ENCODE results near the gene CLINT1.

The CLINT1 gene

GRCh38 chr5:157750320-157750719 is 108.6 kb downstream of the CLINT1 start:
- TF ChIP-seq, protein P1, sequence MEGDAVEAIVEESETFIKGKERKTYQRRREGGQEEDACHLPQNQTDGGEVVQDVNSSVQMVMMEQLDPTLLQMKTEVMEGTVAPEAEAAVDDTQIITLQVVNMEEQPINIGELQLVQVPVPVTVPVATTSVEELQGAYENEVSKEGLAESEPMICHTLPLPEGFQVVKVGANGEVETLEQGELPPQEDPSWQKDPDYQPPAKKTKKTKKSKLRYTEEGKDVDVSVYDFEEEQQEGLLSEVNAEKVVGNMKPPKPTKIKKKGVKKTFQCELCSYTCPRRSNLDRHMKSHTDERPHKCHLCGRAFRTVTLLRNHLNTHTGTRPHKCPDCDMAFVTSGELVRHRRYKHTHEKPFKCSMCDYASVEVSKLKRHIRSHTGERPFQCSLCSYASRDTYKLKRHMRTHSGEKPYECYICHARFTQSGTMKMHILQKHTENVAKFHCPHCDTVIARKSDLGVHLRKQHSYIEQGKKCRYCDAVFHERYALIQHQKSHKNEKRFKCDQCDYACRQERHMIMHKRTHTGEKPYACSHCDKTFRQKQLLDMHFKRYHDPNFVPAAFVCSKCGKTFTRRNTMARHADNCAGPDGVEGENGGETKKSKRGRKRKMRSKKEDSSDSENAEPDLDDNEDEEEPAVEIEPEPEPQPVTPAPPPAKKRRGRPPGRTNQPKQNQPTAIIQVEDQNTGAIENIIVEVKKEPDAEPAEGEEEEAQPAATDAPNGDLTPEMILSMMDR (IDR thresholded peaks at IDR 0.05; ENCODE audit: borderline replicate concordance, control extremely low read depth, extremely low read depth, insufficient read depth, missing control alignments), result no peak
- no peak for DNase-seq (ENCODE audit: low spot score)
- in situ Hi-C loops (cut with MboI; ENCODE audit: low sequenced_read_pairs, unreplicated experiment), result no loop called here

DNA sequence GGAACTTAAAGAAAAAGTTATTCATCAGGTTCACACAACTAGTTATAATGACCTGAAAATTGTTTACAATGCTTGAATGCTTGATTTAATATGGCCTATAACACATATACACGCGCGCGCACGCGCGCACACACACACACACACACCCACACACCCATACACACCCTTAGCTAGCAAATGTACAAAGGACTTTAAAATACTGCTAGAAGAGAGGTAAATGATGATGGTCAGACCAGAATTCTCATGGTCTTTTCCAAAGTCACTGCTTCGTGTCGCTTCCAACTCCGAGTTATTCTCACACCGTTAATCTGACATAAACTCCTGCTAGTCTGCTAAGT is 109.5 kb downstream of the CLINT1 start:
- no peak for DNase-seq (ENCODE audit: low spot score)
- in situ Hi-C loops (cut with MboI; ENCODE audit: low sequenced_read_pairs, unreplicated experiment), result no loop called here
- TF ChIP-seq, protein P1 (IDR thresholded peaks at IDR 0.05; ENCODE audit: borderline replicate concordance, control extremely low read depth, extremely low read depth, insufficient read depth, missing control alignments), result no peak

DNA sequence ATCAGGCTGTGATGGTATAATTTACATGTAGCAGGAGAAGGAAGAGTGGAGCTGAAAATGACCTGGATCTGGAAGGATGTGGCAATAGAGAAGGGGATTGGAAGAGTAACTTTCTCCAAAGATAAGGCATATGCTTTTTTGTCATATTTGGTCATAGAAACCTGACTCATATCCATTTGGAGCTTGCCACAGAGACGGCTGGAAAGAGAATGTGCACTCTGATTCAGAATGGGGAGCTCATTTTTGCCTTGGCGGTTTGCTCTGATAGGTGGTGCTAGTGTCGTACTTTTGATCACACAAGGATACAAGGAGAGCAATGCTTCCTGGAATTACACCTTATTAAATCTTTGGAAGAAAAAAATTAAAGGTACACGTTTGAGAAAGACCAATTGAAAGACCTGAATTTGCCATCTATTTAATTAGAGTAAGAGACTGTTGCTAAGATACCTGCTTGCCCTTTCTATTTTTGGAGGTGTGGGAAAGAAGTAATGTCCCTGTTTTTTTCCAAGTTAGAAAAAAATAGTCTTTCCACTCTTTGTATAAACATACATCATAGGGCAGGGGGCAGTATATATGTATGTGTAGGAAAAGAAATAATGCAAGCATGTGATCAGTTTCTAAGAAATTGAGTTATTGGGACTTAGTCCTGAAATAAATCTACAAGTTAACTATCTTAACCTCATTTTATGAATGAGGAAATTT is 110.0 kb downstream of the CLINT1 start:
- TF ChIP-seq, protein P1 (IDR thresholded peaks at IDR 0.05; ENCODE audit: borderline replicate concordance, control extremely low read depth, extremely low read depth, insufficient read depth, missing control alignments), result no peak
- in situ Hi-C loops (cut with MboI; ENCODE audit: low sequenced_read_pairs, unreplicated experiment), result no loop called here
- DNase-seq (ENCODE audit: low spot score), result no peak

DNA sequence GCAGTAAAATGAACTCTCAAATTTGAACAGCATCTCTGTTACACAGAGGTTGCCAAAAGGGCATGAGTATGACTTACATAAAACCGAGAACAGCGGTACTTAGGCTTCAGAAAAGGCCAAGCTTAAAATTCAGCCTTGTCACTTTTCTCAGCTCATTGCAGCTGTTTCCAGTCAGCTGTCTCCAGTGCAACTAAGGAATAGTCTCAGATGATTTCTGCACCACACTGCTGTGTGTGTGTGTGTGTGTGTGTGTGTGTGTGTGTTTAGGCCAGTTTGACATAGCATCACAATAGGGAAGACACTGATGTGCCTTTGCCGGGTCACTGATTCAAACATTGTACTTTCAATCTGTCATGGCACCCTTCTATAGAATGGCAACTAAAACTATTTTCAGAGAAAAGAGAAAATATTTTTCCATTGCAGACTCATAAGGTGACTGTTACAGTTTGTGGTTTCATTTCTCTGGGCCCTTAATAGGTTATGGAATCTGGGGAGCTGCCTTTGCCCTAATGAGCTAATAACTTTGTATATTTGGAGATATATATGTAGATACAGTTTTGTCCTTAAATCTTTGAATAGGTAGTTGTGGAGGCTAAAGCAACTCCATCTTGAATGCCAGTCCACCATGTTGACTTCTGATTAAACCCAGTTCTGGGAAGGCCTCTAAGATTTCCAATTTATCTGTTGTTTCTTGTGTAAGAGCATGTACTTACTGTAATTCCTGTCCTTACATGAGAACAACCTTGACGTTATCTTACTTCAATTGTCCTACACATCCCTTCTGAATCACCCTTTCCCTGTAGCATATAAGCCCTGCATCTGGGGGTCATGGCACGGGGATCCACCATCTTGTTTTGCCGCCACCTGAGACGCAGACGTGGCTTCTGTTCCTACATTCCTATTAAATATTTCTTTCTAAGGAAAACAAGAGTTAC is 110.9 kb downstream of the CLINT1 start:
- in situ Hi-C loops (cut with MboI; ENCODE audit: low sequenced_read_pairs, unreplicated experiment), result no loop called here
- TF ChIP-seq, protein P1 (IDR thresholded peaks at IDR 0.05; ENCODE audit: borderline replicate concordance, control extremely low read depth, extremely low read depth, insufficient read depth, missing control alignments), result no peak
- DNase-seq (ENCODE audit: low spot score), result no peak

DNA sequence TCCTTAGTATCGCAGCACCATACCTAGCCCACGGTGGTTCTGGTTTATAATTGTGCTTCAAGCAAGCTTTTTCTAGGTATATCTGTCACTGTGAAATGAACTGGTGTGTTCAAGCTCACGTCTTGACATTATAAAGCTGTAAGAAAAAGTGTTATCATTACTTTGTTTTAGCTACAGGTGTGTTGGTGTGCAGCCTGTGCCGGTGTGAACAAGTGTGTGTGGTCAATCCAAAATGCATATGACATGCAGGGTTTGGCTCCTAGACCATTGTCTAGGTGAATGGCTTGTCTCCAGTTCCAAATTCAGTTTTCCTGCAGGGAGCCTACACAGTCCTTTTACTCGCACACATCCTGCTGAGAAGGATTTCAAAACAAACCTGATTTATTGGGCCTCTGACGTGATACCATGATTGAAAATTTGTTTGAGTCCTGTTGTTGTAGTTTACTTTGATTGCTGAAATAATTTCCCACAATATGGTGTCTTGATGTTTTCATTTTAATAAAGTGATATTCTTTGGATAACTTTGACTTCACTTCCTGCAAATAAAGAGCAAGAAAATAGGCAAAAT is 111.7 kb downstream of the CLINT1 start:
- no peak for DNase-seq (ENCODE audit: low spot score)
- TF ChIP-seq, protein P1 (IDR thresholded peaks at IDR 0.05; ENCODE audit: borderline replicate concordance, control extremely low read depth, extremely low read depth, insufficient read depth, missing control alignments), result no peak
- in situ Hi-C loops (cut with MboI; ENCODE audit: low sequenced_read_pairs, unreplicated experiment), result no loop called here

- TF ChIP-seq, protein P1 (IDR thresholded peaks at IDR 0.05; ENCODE audit: borderline replicate concordance, control extremely low read depth, extremely low read depth, insufficient read depth, missing control alignments), result no peak
- in situ Hi-C loops (cut with MboI; ENCODE audit: low sequenced_read_pairs, unreplicated experiment), result no loop called here
- DNase-seq (ENCODE audit: low spot score), result no peak
Measured at GRCh38 chr5:157745041-157745456, 113.9 kb downstream of the CLINT1 start.
